Measurements from ENCODE around the gene KIF26A.

- TF ChIP-seq CTCF (CRISPR knock-in tag; IDR thresholded peaks at IDR 0.05) (no peak), CSRNP1 (CRISPR knock-in tag; IDR thresholded peaks at IDR 0.05) (no peak), ATF1 (CRISPR knock-in tag; IDR thresholded peaks at IDR 0.05) (no peak), ZFP82 (CRISPR knock-in tag; IDR thresholded peaks at IDR 0.05; ENCODE audit: borderline replicate concordance) (no peak), ZBTB33 (CRISPR knock-in tag; IDR thresholded peaks at IDR 0.05) (no peak), SUZ12 (IDR thresholded peaks at IDR 0.05; ENCODE audit: low read depth, low read length) (no peak), DPF2 (CRISPR knock-in tag; IDR thresholded peaks at IDR 0.05; ENCODE audit: borderline replicate concordance, low read depth) (no peak), ARID2 (CRISPR knock-in tag; IDR thresholded peaks at IDR 0.05; ENCODE audit: borderline replicate concordance) (no peak), SRF (IDR thresholded peaks at IDR 0.05; ENCODE audit: low read depth, low read length) (no peak), ZSCAN9 (CRISPR knock-in tag; IDR thresholded peaks at IDR 0.05; ENCODE audit: borderline replicate concordance) (no peak)
Measured at GRCh38 chr14:104117341-104118005, 20.9 kb upstream of the KIF26A start.

All from HepG2 (cell line).